Astrocyte (in vitro differentiated cells and primary cell): ENCODE data around the gene PIGN. TPM values are rescaled to one million over a fixed set of nuclear protein-coding genes. Genes with fewer than 3 reads are reported as not detected.

ENCODE experiments used
- DNase-seq: peaks from one replicate; pipeline ENCODE4 v3.0.0-alpha.2; 2010; ENCODE audit warnings: low read depth
- FAIRE-seq: peaks from 2 replicates; lab custom pipeline; 2011; peaks lifted over from hg19 to GRCh38; lab: Jason Lieb, UNC
- H2AFZ ChIP-seq: 2 replicates; pipeline ENCODE4 v1.6.0; 2012; ENCODE audit warnings: low read depth, low read length, inconsistent platforms
- H3K27ac ChIP-seq: 2 replicates; pipeline ENCODE4 v1.5.1; 2011; ENCODE audit warnings: low read depth, low read length, inconsistent platforms
- H3K27me3 ChIP-seq: 2 replicates; pipeline ENCODE4 v1.6.0; 2011; ENCODE audit warnings: low read length, inconsistent platforms; ENCODE audit not compliant: insufficient read depth
- H3K36me3 ChIP-seq: 2 replicates; pipeline ENCODE4 v1.5.1; 2011; ENCODE audit warnings: low read length, inconsistent platforms; ENCODE audit not compliant: insufficient read depth
- H3K4me1 ChIP-seq: 2 replicates; pipeline ENCODE4 v1.5.1; 2011; ENCODE audit warnings: low read length, inconsistent platforms; ENCODE audit not compliant: insufficient read depth
- H3K4me2 ChIP-seq: 2 replicates; pipeline ENCODE4 v1.6.0; 2012; ENCODE audit warnings: low read length, inconsistent platforms
- H3K4me3 ChIP-seq: 2 replicates; pipeline ENCODE4 v1.5.1; 2011; ENCODE audit warnings: low read depth, mild to moderate bottlenecking, low read length, inconsistent platforms; ENCODE audit not compliant: insufficient read depth
- H3K79me2 ChIP-seq: 2 replicates; pipeline ENCODE4 v1.6.0; 2012; ENCODE audit warnings: mild to moderate bottlenecking, low read length, inconsistent platforms; ENCODE audit not compliant: insufficient read depth
- H3K9ac ChIP-seq: 2 replicates; pipeline ENCODE4 v1.6.0; 2012; ENCODE audit warnings: mild to moderate bottlenecking, low read length, inconsistent platforms
- H3K9me3 ChIP-seq: 2 replicates; pipeline ENCODE4 v1.5.1; 2012; ENCODE audit warnings: low read depth, mild to moderate bottlenecking, low read length, inconsistent platforms; ENCODE audit not compliant: insufficient read depth
- H4K20me1 ChIP-seq: 2 replicates; pipeline ENCODE4 v1.6.0; 2012; ENCODE audit warnings: low read length, inconsistent platforms; ENCODE audit not compliant: insufficient read depth
- H3K27ac Mint-ChIP-seq: one replicate; pipeline ENCODE4 v1.8.0; 2021; ENCODE audit warnings: mild to moderate bottlenecking, mixed read lengths; ENCODE audit not compliant: unreplicated experiment
- H3K27me3 Mint-ChIP-seq: one replicate; pipeline ENCODE4 v1.8.0; 2021; ENCODE audit warnings: low read depth, mixed read lengths; ENCODE audit not compliant: unreplicated experiment
- H3K36me3 Mint-ChIP-seq: one replicate; pipeline ENCODE4 v1.8.0; 2021; ENCODE audit warnings: low read depth, mixed read lengths; ENCODE audit not compliant: unreplicated experiment
- H3K4me1 Mint-ChIP-seq: one replicate; pipeline ENCODE4 v1.8.0; 2021; ENCODE audit warnings: low read depth, mixed read lengths; ENCODE audit not compliant: unreplicated experiment
- H3K4me3 Mint-ChIP-seq: one replicate; pipeline ENCODE4 v1.8.0; 2021; ENCODE audit warnings: mild to moderate bottlenecking, moderate library complexity, mixed read lengths; ENCODE audit not compliant: unreplicated experiment
- H3K9me3 Mint-ChIP-seq: one replicate; pipeline ENCODE4 v1.8.0; 2021; ENCODE audit warnings: mild to moderate bottlenecking, mixed read lengths; ENCODE audit not compliant: unreplicated experiment
- EZH2 ChIP-seq: IDR thresholded peaks from 2 replicates; pipeline ENCODE4 v1.6.1; 2012; ENCODE audit warnings: mild to moderate bottlenecking, low read length, inconsistent platforms; ENCODE audit not compliant: insufficient read depth
- total RNA-seq: library from RNA; stranded (reverse); gene quantifications from 2 replicates; pipeline ENCODE4 v1.2.1, GENCODE V29; 2021
- TF ChIP-seq, protein P1 (sequence below): IDR thresholded peaks from 2 replicates; pipeline ENCODE4 v1.5.1; 2011; ENCODE audit warnings: low read depth, mild to moderate bottlenecking, inconsistent platforms, low read length, moderate library complexity; ENCODE audit not compliant: insufficient read depth

PIGN gene
- total RNA-seq, 1 donor from 2014 or later: 20.0 TPM

DNA sequence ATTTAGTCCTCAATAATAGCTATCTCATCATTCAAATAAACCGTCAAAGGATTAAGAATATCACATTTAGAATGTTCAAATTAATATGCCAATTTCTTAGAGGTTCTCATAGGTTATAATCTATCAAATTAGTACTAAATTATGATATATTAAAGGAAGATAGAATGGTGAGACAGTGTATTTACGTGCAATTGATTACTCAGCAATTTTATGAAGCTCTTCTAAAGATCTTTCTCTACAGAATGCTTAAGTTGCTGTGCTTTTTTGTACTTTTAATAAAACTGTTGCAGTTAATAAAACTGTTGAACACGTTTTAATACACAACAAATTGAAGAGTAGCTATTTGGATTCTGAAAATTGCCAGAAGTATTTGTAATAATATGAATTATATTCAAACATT lies 39.2 kb upstream of the PIGN start:
- TF ChIP-seq EZH2: no peak
- TF ChIP-seq, protein P1, sequence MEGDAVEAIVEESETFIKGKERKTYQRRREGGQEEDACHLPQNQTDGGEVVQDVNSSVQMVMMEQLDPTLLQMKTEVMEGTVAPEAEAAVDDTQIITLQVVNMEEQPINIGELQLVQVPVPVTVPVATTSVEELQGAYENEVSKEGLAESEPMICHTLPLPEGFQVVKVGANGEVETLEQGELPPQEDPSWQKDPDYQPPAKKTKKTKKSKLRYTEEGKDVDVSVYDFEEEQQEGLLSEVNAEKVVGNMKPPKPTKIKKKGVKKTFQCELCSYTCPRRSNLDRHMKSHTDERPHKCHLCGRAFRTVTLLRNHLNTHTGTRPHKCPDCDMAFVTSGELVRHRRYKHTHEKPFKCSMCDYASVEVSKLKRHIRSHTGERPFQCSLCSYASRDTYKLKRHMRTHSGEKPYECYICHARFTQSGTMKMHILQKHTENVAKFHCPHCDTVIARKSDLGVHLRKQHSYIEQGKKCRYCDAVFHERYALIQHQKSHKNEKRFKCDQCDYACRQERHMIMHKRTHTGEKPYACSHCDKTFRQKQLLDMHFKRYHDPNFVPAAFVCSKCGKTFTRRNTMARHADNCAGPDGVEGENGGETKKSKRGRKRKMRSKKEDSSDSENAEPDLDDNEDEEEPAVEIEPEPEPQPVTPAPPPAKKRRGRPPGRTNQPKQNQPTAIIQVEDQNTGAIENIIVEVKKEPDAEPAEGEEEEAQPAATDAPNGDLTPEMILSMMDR: no peak

DNA sequence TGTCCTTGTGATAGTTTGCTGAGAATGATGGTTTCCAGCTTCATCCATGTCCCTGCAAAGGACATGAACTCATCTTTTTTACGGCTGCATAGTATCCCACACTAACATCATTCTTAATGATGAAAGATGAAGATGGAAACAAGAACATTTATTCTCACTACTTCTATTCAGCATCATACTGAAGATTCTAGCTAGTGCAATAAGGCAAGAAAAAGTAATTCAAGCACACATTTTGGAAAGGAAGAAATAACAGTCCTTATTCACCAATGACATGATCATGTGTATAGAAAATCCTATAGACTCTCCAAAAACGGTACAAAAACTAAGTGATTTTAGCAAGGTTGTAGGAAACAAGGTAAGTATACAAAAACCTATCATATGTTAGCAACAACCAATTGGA lies 37.4 kb upstream of the PIGN start:
- H3K36me3 Mint-ChIP-seq: peaks cover 11% of the 10 kb centered on the region
- H3K9me3 Mint-ChIP-seq: peaks cover 7% of the 10 kb centered on the region
- H3K36me3 ChIP-seq: peaks cover 25% of the 10 kb centered on the region
- DNase-seq (no peak), FAIRE-seq (no peak)
- H3K9me3 ChIP-seq: no peaks in the 10 kb centered on the region
- H3K4me2 ChIP-seq: no peak overlapping the region
- no peak overlapping the region for H3K9ac ChIP-seq
- H4K20me1 ChIP-seq: peaks cover 3% of the 10 kb centered on the region
- no peaks in the 10 kb centered on the region for H3K4me1 ChIP-seq
- H3K4me3 ChIP-seq: no peak overlapping the region
- H3K79me2 ChIP-seq: no peaks in the 10 kb centered on the region
- no peak overlapping the region for H2AFZ ChIP-seq
- H3K27me3 ChIP-seq: no peaks in the 10 kb centered on the region
- H3K27ac ChIP-seq: no peak overlapping the region
- H3K27ac Mint-ChIP-seq: no peak overlapping the region
- no peaks in the 10 kb centered on the region for H3K27me3 Mint-ChIP-seq
- TF ChIP-seq EZH2: no peak
- TF ChIP-seq, protein P1: no peak
- H3K4me3 Mint-ChIP-seq: no peak overlapping the region
- no peaks in the 10 kb centered on the region for H3K4me1 Mint-ChIP-seq

More for the DNA sequence above, 39.2 kb upstream of the PIGN start:
- Mint-ChIP-seq H3K36me3 (peaks cover 11% of the 10 kb centered on the region), H3K27me3 (no peaks in the 10 kb centered on the region), H3K9me3 (peaks cover 7% of the 10 kb centered on the region), H3K4me1 (no peaks in the 10 kb centered on the region), H3K4me3 (no peak overlapping the region), H3K27ac (no peak overlapping the region)
- Histone ChIP-seq H3K4me2 (no peak overlapping the region), H3K27me3 (no peaks in the 10 kb centered on the region), H2AFZ (no peak overlapping the region), H3K9ac (no peak overlapping the region), H3K36me3 (peaks cover 25% of the 10 kb centered on the region), H4K20me1 (no peaks in the 10 kb centered on the region), H3K27ac (no peak overlapping the region), H3K79me2 (no peaks in the 10 kb centered on the region), H3K4me3 (no peak overlapping the region), H3K9me3 (no peaks in the 10 kb centered on the region), H3K4me1 (no peaks in the 10 kb centered on the region)
- no peak for FAIRE-seq
- no peak for DNase-seq

DNA sequence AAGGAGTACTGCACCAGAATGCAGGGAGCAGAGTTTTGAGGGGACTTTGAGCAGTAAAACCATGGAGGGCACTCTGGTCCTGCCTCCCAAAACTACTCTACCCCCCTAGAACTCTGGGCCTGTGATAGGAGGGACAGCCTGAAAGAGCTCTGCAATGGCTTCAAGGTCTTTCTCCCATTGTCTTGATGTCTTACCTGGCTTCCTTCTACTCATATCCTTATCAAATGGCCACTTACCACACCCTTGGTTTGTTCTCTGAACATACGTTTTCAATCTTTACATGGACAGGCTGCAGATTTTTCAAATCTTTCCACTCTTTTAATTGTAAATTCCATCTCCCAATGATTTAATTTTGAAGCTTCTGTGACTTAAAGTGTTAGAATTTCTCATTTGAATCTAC lies 27.9 kb upstream of the PIGN start:
- peaks cover 13% of the 10 kb centered on the region for H3K36me3 ChIP-seq
- Mint-ChIP-seq H3K9me3 (no peaks in the 10 kb centered on the region), H3K4me3 (no peak overlapping the region), H3K27me3 (no peaks in the 10 kb centered on the region), H3K36me3 (no peaks in the 10 kb centered on the region), H3K4me1 (peaks cover 5% of the 10 kb centered on the region), H3K27ac (no peak overlapping the region)
- peaks cover 21% of the 10 kb centered on the region for H3K79me2 ChIP-seq
- no peaks in the 10 kb centered on the region for H3K27me3 ChIP-seq
- TF ChIP-seq, protein P1: no peak
- TF ChIP-seq EZH2: no peak
- DNase-seq: no peak
- no peaks in the 10 kb centered on the region for H3K9me3 ChIP-seq
- H3K9ac ChIP-seq: no peak overlapping the region
- H4K20me1 ChIP-seq: peaks cover 25% of the 10 kb centered on the region
- no peak overlapping the region for H3K27ac ChIP-seq
- FAIRE-seq: no peak
- H3K4me1 ChIP-seq: no peaks in the 10 kb centered on the region
- H3K4me3 ChIP-seq: no peak overlapping the region
- no peak overlapping the region for H3K4me2 ChIP-seq
- H2AFZ ChIP-seq: no peak overlapping the region
